COLO668 (cell line): ENCODE measurements around the gene GOLGA7B.

Experiments used
- DNase-seq: peaks from one replicate; lab custom pipeline; 2025; ENCODE audit not compliant: unreplicated experiment; lab: John Stamatoyannopoulos, UW

GOLGA7B gene

DNA sequence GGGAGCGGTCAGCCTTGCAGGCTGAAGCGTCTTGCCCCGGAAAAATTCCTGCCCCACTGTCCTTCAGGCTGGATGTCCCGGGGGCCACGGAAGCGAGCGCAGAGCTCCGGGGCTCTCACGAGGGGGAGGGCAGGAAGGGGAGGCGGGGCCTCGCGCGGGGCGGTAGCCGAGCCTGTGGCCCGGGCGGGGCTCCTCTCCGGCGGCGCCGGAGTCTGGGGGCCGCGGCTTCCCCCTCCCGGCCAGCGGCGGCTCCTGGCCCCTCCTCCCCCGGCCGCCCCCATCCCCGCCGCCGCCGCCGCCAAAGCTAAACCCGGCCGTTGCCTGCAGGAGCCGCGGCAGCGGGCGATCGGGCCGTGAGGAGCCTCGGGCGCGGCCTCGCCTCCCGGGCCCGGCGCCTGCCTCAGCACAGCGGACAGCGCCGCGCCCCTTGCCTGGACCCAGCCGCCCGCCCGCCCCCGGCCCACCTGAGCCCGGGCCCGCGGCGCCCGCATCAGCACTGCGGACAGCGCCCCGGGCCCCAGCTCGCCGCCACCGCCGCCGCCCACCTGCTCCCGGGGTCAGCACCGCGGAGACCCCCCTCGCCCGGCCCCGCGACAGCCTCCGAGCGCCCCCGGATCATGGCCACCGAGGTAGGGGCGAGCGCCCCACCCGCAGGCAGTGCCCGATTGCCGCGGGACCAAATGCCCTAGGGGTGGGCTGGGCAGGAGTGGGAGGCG, at the start of gene GOLGA7B:
Gene GOLGA7B (plus strand): TSS at position 157 of the 716 bp plus-strand sequence. CDS start 461 bp downstream, at position 618.
- DNase-seq, result peak; percentile 76

- DNase-seq, result no peak
Observed at GRCh38 chr10:97800474-97800873, 49.2 kb upstream of the GOLGA7B start.

GRCh38 chr10:97801422-97801821, 48.2 kb upstream of the GOLGA7B start:
- no peak for DNase-seq

DNA sequence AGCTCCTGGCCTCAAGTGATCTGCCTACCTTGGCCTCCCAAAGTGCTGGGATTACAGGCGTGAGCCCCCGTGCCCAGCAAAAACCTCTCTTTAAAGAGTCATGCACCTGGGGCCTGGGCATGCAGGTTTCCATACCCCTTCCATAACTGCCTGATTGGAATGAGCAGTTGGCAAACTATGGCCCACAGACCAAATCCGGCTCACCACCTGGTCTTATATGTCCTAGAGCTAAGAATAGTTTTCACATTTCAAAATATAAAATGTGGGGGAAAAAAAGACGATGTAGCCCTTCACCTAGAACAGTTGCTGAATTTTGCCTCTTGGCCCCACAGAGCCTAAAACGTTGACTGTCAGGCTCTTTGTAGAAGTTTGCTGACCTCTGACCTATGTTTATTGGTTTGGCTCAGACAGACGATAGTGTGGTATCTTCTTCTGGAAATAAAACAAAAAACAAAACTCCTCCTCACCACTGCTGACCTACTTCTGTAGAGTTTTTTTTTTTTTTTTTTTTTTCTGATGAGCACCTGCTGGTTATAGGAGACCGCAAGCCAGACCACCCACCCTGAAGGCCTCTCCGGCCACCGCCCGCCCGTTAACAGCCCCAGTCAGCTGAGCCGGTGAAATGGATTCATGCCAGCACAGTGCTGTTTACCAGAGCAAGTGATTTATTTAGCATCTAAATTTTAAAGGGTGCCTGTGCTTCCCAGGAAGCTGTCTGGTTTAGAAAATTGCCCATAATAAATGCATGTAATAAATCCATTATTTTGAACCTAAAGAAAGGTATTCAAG, 44.4 kb upstream of the GOLGA7B start:
- DNase-seq, result no peak

DNA sequence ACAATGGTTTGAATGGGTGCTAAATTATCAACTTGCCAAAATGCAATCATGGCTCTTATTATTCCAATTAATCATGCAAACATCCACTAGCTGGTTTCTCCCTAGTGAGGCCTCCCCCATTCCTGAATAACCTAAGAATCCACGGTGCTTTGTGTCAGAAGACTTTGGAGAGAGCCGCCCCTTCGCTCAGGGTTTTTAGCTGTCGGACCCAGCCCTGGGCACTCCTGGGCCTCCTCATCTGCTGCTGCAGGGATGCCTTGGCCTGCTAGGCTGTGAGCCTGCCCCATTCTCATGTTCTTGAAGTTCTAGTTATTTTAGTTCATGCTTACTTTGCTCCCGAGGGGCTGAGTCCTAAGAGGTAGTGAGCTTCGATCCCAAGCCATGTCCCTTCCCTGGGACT, 43.7 kb upstream of the GOLGA7B start:
- DNase-seq, result no peak

DNA sequence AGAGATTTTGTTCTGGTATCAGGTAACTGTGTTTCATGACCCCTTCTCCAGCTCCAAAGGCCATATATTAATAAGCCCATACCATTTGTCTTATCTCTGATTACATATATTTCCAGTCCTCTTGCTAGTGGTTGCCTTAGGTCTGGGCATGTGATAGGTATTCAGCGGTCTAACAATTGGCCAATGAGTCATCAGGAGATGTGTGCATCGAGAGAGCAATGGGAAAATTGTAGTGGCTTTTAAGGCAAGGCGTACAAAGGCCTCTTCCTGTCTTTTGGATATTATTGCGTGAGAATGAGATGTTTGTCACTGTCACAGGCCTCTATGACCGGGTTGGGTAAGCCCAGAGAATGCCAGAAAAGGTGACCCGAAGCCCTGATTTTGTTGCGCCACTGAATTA, 39.2 kb upstream of the GOLGA7B start:
- DNase-seq, result peak; percentile 39

DNA sequence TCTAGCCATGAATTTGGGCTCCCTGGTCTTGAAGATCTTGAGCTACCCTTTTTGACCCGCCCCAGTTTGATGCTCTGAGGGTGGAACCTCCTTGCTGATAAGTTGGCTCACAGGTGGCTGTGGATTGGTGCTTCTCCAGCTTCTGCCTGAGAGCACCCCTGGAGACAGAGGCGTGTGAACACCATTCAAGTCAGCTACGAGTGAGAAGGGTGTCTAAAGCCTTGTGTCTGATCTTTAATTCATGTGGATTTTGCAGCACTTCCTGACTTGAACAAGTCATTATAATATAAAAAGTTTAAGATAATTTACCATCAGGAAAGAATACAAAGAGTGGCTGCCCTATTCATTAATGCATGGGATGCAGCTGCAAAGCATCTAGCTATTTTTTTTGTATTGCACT, 37.7 kb upstream of the GOLGA7B start:
- DNase-seq, result no peak

DNA sequence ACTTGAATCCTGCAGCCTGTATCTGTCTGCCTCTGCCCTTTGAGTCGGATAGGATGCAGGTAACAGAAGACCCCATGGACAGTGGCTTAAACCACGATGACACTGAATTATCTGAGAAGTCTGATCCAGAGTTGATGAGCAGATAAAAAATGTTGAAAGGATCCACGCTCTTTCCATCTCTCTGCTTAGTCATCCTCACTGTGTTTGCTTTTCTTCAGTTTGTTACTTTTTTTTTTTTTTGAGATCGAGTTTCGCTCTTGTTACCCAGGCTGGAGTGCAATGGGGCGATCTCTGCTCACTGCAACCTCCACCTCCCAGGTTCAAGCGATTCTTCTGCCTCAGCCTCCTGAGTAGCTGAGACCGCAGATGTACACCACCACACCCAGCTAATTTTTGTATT, 36.9 kb upstream of the GOLGA7B start:
- DNase-seq, result no peak

- DNase-seq, result no peak
Observed at GRCh38 chr10:97813311-97813710, 36.3 kb upstream of the GOLGA7B start.

GRCh38 chr10:97814996-97815395, 34.6 kb upstream of the GOLGA7B start:
- no peak for DNase-seq

DNA sequence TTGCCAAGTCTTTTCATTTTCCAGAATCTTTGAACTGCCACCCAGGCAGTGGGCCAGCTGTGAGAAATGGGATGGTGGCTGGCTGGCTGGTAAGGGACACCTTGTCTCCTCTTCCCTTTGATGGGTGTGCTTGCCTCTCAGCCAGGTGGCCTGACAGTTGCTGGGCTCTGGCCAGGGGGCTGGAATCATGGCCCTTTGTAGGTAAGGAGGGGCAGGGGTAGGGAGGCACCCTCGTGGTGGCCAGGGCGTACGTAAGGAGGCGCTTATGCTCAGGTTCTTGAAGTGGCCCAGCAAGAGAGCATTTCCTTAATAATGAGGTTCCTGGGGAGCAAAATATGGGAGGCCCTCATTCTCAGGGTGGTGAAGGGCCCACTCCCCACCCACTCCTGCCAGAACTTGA, 33.0 kb upstream of the GOLGA7B start:
- no peak for DNase-seq

GRCh38 chr10:97818572-97818971, 31.1 kb upstream of the GOLGA7B start:
- no peak for DNase-seq

- no peak for DNase-seq
Observed at GRCh38 chr10:97820096-97820704, 29.4 kb upstream of the GOLGA7B start.

DNA sequence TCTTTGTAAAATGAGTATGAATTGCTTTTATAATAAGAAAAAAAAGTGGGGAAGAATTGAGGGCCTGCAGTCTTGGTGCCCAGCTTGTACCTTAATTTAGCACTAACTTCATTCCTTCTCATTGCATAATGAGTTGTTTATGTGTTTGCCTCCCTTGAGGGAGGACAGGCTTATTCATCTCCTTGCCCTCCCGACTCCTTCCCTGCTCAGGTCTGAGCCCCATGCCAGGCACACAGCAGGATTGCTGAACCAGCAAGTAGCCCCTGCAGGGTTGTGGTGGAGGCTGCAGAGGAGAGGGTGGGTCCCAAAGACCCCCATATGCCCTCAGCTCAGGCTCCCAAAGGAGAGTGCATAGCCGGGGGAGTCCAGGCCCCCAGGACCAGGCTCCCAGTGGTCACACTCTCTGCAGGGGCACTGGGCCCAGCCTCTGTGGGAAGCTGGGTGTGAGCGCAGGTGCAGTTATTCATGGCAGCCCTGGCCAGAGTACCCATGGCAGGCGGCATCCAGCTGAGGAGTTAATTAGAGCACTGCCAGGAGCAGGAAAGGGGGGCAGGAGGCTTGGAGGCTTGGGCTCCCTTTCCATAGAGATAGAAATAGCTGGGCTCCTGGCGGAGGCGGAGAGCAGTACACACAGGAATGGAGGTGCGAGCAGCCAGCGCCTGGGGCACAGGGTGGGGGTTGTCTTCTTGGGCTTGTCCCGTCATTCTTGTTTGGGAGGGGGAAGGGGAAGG, 28.2 kb upstream of the GOLGA7B start:
- no peak for DNase-seq

DNA sequence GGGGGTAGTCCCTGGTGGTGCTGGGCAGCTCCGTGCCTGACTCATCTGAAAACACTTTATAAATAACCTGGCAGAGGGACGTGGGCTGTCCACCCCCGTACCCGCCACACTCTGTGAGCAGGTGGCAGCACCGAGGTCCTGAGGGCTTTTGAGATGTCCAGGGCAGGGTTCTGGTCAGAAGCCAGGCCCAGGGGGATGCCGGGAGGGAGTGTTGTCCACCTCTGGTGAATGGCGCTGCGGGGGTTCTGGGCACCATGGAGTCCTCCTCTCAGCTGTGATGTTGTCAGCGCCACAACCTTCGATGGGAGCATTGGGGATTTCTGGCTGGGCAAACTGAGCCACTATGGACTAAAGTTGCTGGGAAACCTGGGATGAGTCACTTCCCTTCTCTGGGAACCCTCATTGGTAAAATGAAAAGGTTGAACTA, 27.4 kb upstream of the GOLGA7B start:
- no peak for DNase-seq

GRCh38 chr10:97823734-97824133, 25.9 kb upstream of the GOLGA7B start:
- no peak for DNase-seq

GRCh38 chr10:97825020-97825760, 24.5 kb upstream of the GOLGA7B start:
- DNase-seq, result no peak

GRCh38 chr10:97826892-97827291, 22.8 kb upstream of the GOLGA7B start:
- DNase-seq, result no peak

DNA sequence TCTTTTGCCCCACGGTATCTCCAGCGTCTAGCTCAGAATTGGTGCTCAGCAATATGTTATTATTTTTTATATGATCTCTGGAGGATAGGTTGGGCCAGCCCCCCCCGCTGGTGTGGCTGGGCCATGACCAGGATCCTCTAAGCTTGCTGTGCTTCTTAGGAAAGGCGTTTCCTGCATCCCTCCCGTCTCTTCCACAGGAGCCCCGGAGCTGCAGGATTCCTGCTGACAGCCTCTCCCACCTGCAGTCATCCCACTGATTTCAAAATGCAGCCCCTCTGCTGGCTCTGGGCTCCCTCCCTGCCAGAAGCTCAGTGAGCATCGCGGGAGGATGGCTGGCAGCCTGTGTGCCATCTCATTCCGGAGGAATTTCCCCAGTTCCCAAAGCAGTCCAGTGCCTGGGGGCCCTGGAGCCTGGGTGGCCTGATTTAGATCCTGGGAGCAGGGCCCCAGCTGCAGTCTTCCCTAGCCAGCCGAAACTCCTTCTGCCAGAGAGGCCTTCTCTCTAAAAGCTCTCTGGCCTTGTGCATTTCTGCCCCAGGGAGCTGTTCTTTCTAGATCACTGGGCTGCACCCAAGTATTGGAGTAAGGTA, 21.8 kb upstream of the GOLGA7B start:
- DNase-seq, result no peak

DNA sequence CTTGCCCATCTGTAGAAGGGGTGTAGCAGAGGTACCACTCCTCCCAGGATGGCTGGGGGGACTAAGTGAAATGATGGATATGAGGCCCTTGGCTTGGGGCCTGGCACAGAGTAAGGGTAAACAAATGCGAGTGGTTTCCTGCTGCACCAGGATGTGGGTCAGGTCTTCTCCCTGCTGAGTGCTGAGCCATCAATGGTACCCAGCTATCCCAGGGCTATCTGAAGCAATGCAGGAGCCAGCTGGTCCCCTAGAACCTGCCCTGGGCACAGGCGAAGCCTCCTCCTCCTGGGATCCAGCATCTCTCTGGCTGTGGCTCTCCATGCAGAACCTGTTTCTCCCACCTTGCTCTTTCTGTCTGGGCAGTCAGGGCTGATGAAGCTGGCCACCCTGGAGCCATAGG, 20.9 kb upstream of the GOLGA7B start:
- DNase-seq, result no peak
